HEK293 (cell line): ENCODE results near the gene VDAC1.

Experiments
- EGR2 ChIP-seq: fragments of 450-650 bp; formaldehyde crosslinking; IDR thresholded peaks from 2 replicates; pipeline ENCODE4 v1.5.1; 2016; ENCODE audit warnings: low read depth, missing biosample characterization, missing genetic modification characterization
- MZF1 ChIP-seq: fragments of 450-650 bp; formaldehyde crosslinking; IDR thresholded peaks from 2 replicates; pipeline ENCODE4 v1.5.1; 2017; ENCODE audit warnings: missing biosample characterization, missing genetic modification characterization, borderline replicate concordance
- PRDM4 ChIP-seq: fragments of 450-650 bp; formaldehyde crosslinking; IDR thresholded peaks from 2 replicates; pipeline ENCODE4 v1.5.1; 2017; ENCODE audit warnings: missing biosample characterization, missing genetic modification characterization
- SALL2 ChIP-seq: fragments of 450-650 bp; formaldehyde crosslinking; IDR thresholded peaks from 2 replicates; pipeline ENCODE4 v1.5.0; 2017; ENCODE audit warnings: missing biosample characterization, mild to moderate bottlenecking, missing genetic modification characterization, borderline replicate concordance
- ZNF138 ChIP-seq: fragments of 450-650 bp; formaldehyde crosslinking; IDR thresholded peaks from 2 replicates; pipeline ENCODE4 v1.5.1; 2016; ENCODE audit warnings: missing biosample characterization, missing genetic modification characterization, borderline replicate concordance
- ZNF239 ChIP-seq: fragments of 450-650 bp; formaldehyde crosslinking; IDR thresholded peaks from 2 replicates; pipeline ENCODE4 v1.5.1; 2016; ENCODE audit warnings: missing biosample characterization, missing genetic modification characterization
- ZNF311 ChIP-seq: fragments of 450-650 bp; formaldehyde crosslinking; IDR thresholded peaks from 2 replicates; pipeline ENCODE4 v1.5.1; 2017; ENCODE audit warnings: missing biosample characterization, missing genetic modification characterization, borderline replicate concordance
- ZNF530 ChIP-seq: fragments of 450-650 bp; formaldehyde crosslinking; IDR thresholded peaks from 2 replicates; pipeline ENCODE4 v1.5.1; 2016; ENCODE audit warnings: low read depth, missing biosample characterization, missing genetic modification characterization
- ZNF785 ChIP-seq: fragments of 450-650 bp; formaldehyde crosslinking; IDR thresholded peaks from 2 replicates; pipeline ENCODE4 v1.5.1; 2016; ENCODE audit warnings: missing biosample characterization, missing genetic modification characterization
- ZNF792 ChIP-seq: fragments of 450-650 bp; formaldehyde crosslinking; IDR thresholded peaks from 2 replicates; pipeline ENCODE4 v1.5.1; 2016; ENCODE audit warnings: missing biosample characterization, missing genetic modification characterization
- TF ChIP-seq, protein P1 (sequence below): fragments of 450-650 bp; formaldehyde crosslinking; IDR thresholded peaks from 2 replicates; pipeline ENCODE4 v1.5.1; 2016; ENCODE audit warnings: missing biosample characterization, missing genetic modification characterization
- TF ChIP-seq, protein P2 (sequence below): fragments of 450-650 bp; formaldehyde crosslinking; IDR thresholded peaks from 2 replicates; pipeline ENCODE4 v1.5.1; 2016; ENCODE audit warnings: missing biosample characterization, missing genetic modification characterization

GRCh38 chr5:133925866-133926488, 78.8 kb downstream of the VDAC1 start:
- TF ChIP-seq EGR2 (tag by site-specific recombination) (no peak), ZNF311 (tag by site-specific recombination) (no peak), ZNF138 (tag by site-specific recombination) (no peak), ZNF239 (tag by site-specific recombination) (no peak), MZF1 (tag by site-specific recombination) (no peak), PRDM4 (tag by site-specific recombination) (no peak), ZNF530 (tag by site-specific recombination) (no peak), SALL2 (tag by site-specific recombination) (no peak), ZNF785 (tag by site-specific recombination) (no peak), ZNF792 (no peak)
- TF ChIP-seq, protein P1, sequence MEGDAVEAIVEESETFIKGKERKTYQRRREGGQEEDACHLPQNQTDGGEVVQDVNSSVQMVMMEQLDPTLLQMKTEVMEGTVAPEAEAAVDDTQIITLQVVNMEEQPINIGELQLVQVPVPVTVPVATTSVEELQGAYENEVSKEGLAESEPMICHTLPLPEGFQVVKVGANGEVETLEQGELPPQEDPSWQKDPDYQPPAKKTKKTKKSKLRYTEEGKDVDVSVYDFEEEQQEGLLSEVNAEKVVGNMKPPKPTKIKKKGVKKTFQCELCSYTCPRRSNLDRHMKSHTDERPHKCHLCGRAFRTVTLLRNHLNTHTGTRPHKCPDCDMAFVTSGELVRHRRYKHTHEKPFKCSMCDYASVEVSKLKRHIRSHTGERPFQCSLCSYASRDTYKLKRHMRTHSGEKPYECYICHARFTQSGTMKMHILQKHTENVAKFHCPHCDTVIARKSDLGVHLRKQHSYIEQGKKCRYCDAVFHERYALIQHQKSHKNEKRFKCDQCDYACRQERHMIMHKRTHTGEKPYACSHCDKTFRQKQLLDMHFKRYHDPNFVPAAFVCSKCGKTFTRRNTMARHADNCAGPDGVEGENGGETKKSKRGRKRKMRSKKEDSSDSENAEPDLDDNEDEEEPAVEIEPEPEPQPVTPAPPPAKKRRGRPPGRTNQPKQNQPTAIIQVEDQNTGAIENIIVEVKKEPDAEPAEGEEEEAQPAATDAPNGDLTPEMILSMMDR: no peak
- TF ChIP-seq, protein P2, sequence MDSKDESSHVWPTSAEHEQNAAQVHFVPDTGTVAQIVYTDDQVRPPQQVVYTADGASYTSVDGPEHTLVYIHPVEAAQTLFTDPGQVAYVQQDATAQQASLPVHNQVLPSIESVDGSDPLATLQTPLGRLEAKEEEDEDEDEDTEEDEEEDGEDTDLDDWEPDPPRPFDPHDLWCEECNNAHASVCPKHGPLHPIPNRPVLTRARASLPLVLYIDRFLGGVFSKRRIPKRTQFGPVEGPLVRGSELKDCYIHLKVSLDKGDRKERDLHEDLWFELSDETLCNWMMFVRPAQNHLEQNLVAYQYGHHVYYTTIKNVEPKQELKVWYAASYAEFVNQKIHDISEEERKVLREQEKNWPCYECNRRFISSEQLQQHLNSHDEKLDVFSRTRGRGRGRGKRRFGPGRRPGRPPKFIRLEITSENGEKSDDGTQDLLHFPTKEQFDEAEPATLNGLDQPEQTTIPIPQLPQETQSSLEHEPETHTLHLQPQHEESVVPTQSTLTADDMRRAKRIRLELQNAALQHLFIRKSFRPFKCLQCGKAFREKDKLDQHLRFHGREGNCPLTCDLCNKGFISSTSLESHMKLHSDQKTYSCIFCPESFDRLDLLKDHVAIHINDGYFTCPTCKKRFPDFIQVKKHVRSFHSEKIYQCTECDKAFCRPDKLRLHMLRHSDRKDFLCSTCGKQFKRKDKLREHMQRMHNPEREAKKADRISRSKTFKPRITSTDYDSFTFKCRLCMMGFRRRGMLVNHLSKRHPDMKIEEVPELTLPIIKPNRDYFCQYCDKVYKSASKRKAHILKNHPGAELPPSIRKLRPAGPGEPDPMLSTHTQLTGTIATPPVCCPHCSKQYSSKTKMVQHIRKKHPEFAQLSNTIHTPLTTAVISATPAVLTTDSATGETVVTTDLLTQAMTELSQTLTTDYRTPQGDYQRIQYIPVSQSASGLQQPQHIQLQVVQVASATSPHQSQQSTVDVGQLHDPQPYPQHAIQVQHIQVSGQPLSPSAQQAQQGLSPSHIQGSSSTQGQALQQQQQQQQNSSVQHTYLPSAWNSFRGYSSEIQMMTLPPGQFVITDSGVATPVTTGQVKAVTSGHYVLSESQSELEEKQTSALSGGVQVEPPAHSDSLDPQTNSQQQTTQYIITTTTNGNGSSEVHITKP (tag by site-specific recombination): no peak
